ENCODE data around the gene DEPDC1.

DNA sequence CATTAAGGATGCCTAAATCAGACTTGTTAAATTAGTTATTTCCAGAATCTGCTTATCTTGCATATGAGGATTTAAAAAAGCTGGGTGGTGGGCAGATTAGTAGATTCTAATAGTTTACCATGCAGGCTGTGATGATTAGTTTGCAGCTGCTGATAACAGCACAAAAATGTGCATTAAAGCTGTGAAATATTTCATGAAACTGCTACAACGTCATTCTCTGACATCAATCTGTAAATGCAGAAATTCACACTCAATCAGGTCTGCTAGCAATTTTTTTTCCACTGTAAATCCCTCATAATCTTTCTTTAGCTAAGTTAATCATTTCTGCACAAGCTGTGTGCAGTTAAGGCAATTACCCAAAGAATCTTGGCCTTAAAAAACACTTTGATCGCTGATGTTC lies 37.8 kb downstream of the DEPDC1 start:
- TF ChIP-seq, protein P1, sequence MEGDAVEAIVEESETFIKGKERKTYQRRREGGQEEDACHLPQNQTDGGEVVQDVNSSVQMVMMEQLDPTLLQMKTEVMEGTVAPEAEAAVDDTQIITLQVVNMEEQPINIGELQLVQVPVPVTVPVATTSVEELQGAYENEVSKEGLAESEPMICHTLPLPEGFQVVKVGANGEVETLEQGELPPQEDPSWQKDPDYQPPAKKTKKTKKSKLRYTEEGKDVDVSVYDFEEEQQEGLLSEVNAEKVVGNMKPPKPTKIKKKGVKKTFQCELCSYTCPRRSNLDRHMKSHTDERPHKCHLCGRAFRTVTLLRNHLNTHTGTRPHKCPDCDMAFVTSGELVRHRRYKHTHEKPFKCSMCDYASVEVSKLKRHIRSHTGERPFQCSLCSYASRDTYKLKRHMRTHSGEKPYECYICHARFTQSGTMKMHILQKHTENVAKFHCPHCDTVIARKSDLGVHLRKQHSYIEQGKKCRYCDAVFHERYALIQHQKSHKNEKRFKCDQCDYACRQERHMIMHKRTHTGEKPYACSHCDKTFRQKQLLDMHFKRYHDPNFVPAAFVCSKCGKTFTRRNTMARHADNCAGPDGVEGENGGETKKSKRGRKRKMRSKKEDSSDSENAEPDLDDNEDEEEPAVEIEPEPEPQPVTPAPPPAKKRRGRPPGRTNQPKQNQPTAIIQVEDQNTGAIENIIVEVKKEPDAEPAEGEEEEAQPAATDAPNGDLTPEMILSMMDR (IDR thresholded peaks at IDR 0.05) = no peak
- TF ChIP-seq POLR2A (IDR thresholded peaks at IDR 0.05) = no peak

Measured in transverse colon (tissue), 3 donors.